Activated CD8-positive, alpha-beta memory T cell treated with anti-CD3 and anti-CD28 coated beads for 1 hour (primary cell): ENCODE data around the gene CDKN1B.
"Not testable (repeated sequence)": the region's sequence is repeated elsewhere in the genome, so short reads cannot be mapped to it uniquely, and the experiment has no call there.

Experiments used
- DNase-seq, 2 donors: peaks; one replicate each; pipeline ENCODE4 v3.0.0-alpha.2; 2020; ENCODE audit warnings: low read depth in 1 of 2; ENCODE audit errors: extremely low read depth in 1 of 2

Gene CDKN1B

DNA sequence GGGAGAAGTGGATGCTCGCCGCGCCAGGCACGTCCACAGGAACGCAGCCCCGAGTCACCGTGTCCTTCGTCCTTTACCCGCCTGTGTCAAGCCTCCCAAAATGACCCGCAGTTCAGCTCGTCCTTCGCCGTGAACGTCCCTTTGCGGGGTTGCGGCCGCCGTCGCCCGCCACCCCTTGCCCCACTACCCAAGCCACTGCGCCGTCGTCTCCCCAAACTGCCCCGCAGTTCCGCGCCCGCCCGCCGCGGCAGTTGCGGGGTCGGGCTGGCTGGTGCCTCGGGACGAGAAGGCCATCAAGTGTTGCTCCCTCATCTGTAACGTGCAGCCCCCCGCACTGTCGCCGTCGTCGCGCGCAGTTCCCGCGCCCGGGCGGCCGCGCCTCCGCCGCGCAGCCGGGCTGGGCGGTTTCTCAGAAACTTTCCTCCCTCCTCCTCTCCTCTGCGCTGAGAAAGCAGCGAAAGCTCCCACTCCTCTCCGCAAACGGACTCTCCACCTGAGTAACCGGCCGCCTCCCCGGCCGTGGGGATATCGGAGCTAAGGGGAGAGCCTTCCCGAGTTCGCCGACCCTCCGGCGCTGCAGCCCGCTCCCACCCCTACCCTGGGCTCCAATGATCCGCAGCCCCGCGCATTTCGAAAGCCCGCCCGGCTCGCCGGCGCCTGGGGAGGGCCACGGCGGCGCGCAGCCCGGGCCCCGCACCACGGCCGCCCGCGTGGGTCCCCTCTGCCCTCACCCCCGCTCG, 6.7 kb downstream of the CDKN1B start:
- DNase-seq, result no peak

- no peak for DNase-seq
Observed at GRCh38 chr12:12724421-12725085, 7.4 kb downstream of the CDKN1B start.

DNA sequence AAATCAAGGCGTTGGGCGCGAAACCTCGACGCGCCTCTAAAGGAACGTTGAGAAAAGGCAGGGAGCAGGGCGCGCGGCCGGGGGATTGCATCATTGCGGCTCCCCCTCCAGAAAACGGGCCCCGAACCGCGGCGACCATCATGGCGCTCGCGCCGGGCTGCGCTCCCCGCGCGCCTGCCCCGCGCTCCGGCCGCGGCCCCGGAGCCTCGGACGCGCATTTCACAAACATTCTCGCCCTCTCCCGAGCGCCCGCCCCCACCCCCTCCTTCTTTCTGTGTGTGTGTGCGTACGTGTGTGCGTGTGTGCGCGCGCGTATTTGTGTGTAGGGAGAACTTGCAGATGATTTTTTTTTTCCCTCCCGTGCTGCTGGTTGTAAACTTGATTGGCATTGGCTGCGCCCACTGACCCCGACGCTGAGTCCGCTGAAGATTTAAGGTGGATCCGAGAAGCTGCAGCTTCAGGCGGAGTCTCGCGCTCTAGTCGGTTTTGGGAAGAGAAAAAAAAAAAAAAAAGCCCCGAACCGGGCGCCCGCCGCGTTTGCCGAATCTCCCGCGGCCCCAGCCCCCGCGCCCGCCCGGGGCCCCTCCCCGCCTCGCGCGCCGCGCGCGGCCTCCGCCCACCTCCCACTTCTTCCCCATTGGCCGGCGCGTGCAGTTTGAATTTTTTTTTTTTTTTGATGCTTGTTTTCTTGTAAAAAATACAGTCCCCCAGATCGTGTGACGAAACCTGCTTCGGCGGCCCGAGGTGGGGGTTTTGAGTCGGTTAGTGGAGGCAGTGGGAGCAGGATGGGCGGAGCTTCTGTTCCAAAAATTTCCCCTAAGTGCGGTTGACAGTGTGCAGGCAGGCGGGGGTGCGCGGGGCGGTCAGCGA, 8.2 kb downstream of the CDKN1B start:
- peak; percentile 74 to 81 for DNase-seq

GRCh38 chr12:12725956-12726554, 8.9 kb downstream of the CDKN1B start:
- no peak for DNase-seq

DNA sequence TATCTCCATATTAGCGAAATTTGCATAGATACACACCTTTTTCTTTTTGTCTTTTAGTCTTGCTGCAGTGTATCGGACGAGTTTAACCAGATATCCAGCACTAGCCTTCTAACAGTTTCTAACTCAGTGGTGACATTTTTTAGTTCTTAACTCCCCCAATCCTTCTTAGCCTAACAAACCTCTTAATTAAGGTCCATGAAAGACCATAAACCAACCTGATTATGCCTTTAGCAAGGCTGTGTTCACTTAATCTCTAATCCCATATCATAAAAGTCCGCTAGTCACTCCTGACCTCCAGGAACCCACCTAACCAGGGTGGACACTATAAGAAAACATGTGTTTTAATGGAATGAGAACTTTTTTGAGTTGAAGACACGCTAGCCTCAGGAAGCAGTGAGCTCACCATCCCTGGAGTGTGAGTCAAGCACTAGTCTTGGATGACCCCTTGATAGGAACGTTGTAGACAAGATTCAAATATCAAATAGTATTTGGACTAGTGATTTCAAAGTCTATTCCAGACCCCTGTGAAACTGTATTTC, 9.5 kb downstream of the CDKN1B start:
- DNase-seq, result no peak

DNA sequence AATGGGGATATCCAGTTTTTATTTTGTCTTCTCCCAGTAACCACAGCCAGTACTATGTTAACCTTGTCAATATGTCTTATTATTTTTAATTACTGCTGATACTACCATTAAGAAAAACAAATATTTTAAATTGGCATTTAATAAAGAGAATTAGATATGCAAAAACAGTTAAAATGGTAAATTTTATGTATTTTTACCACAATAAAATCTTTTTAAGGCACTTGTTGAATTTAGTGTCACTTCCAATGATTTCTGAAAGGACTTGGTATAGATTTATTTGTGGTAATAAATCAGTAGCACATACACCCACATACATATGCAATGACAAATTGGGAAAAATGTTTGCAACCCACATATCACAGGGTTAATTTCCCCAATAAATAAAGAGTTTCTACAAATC, 14.0 kb downstream of the CDKN1B start:
- no peak for DNase-seq

- no peak for DNase-seq
Observed at GRCh38 chr12:12731785-12732184, 14.6 kb downstream of the CDKN1B start.

DNA sequence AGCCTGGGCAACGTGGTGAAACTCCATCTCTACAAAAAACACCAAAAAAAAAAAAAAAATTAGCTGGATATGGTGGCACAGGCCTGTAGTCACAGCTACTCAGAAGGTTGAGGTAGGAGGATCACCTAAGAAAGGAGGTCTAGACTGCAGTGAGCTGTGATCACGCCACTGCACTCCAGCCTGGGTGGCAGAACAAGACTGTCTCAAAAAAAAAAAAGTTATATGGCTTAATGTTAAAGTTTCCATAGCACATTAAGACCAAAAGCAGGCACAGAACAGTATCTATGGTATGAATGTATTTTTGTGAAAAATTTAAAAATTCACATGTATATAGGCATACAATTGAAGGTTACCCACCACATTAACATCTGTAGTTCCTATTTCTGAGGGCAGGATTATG, 15.9 kb downstream of the CDKN1B start:
- DNase-seq, result no peak

DNA sequence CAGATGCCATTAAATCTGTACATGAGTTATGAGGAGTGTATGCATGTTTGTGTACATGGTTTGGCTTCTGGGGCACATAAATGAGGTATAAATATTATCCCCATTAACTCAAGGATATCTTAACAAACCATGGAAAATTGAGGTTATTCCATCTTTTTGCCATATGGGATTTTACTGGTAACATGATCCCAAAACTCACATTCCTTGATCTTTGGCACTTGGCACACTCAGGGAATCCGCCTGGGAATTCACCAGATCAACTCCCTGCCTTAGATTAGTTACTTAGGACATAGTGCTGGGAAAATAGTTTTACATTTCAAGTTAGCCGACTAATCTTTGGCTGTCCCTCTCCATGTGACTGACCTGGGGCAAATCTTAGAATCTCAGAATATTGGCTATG, 16.9 kb downstream of the CDKN1B start:
- no peak for DNase-seq

GRCh38 chr12:12734561-12735071, 17.4 kb downstream of the CDKN1B start:
- no peak for DNase-seq

GRCh38 chr12:12735301-12735700, 18.1 kb downstream of the CDKN1B start:
- DNase-seq, result no peak

DNA sequence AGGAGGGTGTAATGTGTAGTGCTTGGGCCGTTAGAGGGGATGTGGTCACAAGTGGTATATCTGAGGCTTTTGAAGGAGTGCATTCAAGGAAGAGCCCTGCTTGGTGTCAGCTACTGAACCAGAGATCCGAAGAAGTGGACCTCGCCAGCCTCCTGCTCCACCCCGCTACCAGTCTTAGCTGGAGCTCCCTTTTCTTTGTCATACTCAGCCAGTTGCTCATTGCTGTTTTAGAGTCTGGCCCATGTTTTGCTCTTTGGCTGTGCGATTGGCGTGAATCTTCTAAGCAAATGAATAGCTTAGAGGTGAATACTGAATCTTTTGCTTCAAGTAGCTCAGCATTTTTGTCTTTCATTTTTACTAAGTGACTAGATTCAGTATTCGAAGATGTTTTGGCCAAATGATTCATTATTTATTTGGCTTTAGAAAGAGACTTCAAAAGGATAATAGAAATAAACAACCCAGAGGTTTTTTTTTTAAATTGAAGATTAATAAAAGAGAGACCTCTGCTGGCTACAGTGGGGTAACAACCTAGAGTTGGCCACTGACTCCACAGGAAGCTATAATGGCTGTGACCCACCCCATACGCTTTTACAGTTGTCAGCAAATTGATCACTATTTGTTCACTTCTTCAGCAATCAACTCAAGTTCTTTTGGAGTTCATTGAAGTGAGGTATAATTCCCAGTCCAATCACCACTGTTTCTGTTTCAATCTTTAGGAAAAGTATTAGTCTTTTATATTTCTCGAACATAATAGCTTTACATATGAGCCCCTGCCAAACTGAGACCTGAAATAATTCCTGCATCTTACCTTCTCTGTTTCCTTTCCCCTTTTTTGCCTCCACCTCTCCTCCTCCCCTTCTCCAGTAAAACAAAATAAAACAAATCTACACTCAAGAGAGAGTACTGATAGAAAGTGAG, 19.9 kb downstream of the CDKN1B start:
- DNase-seq, result no peak

GRCh38 chr12:12738152-12738551, 21.0 kb downstream of the CDKN1B start:
- DNase-seq, result not testable (repeated sequence)

DNA sequence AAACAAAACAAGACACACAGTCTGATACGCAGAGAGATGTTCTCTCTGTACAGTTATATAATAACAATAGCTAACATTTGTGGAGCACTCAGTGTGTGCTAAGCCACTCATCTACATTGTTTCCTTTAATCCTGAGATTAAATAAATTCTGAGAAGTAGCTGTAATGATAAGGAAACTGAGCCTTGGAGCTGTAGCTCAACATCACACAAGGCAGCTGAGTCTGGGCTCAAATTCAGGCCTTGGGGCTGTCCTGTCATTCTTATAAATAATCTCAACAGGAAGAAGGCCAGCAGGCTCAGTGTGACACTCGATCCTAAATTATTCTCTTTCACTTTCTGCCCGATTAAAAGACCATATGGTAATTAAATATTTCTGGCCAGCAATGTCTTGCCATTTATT, 24.5 kb downstream of the CDKN1B start:
- no peak for DNase-seq

GRCh38 chr12:12744546-12745305, 27.6 kb downstream of the CDKN1B start:
- no peak for DNase-seq

- no peak for DNase-seq
Observed at GRCh38 chr12:12745576-12746211, 28.5 kb downstream of the CDKN1B start.

- DNase-seq, result no peak
Observed at GRCh38 chr12:12747278-12747677, 30.1 kb downstream of the CDKN1B start.

GRCh38 chr12:12748044-12748443, 30.9 kb downstream of the CDKN1B start:
- no peak for DNase-seq
